HL-60 (cell line): ENCODE data around the gene MUSTN1.

Source experiments
- DNase-seq, 2 experiments: peaks; one replicate each; pipeline ENCODE4 v3.0.0-alpha.2; 2010 to 2020; ENCODE audit warnings: low read depth in 1 of 2, low spot score in 1 of 2
- H3K27ac ChIP-seq: fragments of 250-450 bp; sonication (Bioruptor Pico); replicated peaks from 2 replicates; pipeline ENCODE4 v1.5.1; 2020; ENCODE audit warnings: mild to moderate bottlenecking, moderate library complexity
- H3K27me3 ChIP-seq: fragments of 250-450 bp; sonication (Bioruptor Pico); 2 replicates; pipeline ENCODE4 v1.5.1; 2021; ENCODE audit warnings: mild to moderate bottlenecking, moderate library complexity; ENCODE audit not compliant: insufficient read depth, poor library complexity, severe bottlenecking
- H3K4me3 ChIP-seq: replicated peaks from 2 replicates; pipeline ENCODE4 v1.5.1; 2011; ENCODE audit warnings: mild to moderate bottlenecking, control low read depth, low read length; ENCODE audit not compliant: insufficient read depth
- CTCF ChIP-seq: IDR thresholded peaks from one replicate; pipeline ENCODE4 v1.5.1; 2011; ENCODE audit warnings: low read length, control low read depth, inconsistent platforms; ENCODE audit not compliant: insufficient read depth
- GABPA ChIP-seq: IDR thresholded peaks from 2 replicates; pipeline ENCODE4 v1.6.1; 2012; ENCODE audit warnings: low read depth
- POLR2AphosphoS5 ChIP-seq: IDR thresholded peaks from 2 replicates; pipeline ENCODE4 v1.6.1; 2012; ENCODE audit warnings: low read depth
- REST ChIP-seq: IDR thresholded peaks from 2 replicates; pipeline ENCODE4 v1.6.1; 2012; ENCODE audit warnings: low read depth; ENCODE audit not compliant: insufficient replicate concordance
- SPI1 ChIP-seq: IDR thresholded peaks from 2 replicates; pipeline ENCODE4 v1.6.1; 2012; ENCODE audit warnings: low read depth, mild to moderate bottlenecking, borderline replicate concordance

The MUSTN1 gene

GRCh38 chr3:52880474-52880873 is 45.7 kb upstream of the MUSTN1 start:
- Histone ChIP-seq H3K4me3 (no peak overlapping the region), H3K27ac (no peak overlapping the region), H3K27me3 (no peaks in the 10 kb centered on the region)
- no peak for DNase-seq
- no peak for TF ChIP-seq REST

- Histone ChIP-seq H3K27me3 (no peaks in the 10 kb centered on the region), H3K4me3 (no peak overlapping the region), H3K27ac (no peak overlapping the region)
- DNase-seq, result no peak
- TF ChIP-seq SPI1, result no peak
- TF ChIP-seq POLR2AphosphoS5, result no peak
- no peak for TF ChIP-seq GABPA
- no peak for TF ChIP-seq REST
- TF ChIP-seq CTCF, result no peak
Measured at GRCh38 chr3:52880047-52880446, 45.2 kb upstream of the MUSTN1 start.

- TF ChIP-seq POLR2AphosphoS5 (no peak), SPI1 (no peak), REST (no peak), GABPA (no peak), CTCF (no peak)
- Histone ChIP-seq H3K27ac (no peak overlapping the region), H3K4me3 (no peak overlapping the region), H3K27me3 (no peaks in the 10 kb centered on the region)
- DNase-seq, result no peak
Measured at GRCh38 chr3:52879581-52879980, 44.8 kb upstream of the MUSTN1 start.

- TF ChIP-seq CTCF (peak; percentile 2), SPI1 (no peak), POLR2AphosphoS5 (no peak), GABPA (no peak), REST (no peak)
- no peak overlapping the region for H3K27ac ChIP-seq
- H3K4me3 ChIP-seq, result no peak overlapping the region
- no peak for DNase-seq
- no peaks in the 10 kb centered on the region for H3K27me3 ChIP-seq
Measured at GRCh38 chr3:52879090-52879489, 44.3 kb upstream of the MUSTN1 start.
